Effector memory CD8-positive, alpha-beta T cell (primary cell): ENCODE data around the gene RANBP6.
A peak's percentile ranks its signal among the peaks of the same experiment; 100 is the strongest.
"Not testable (repeated sequence)": the region's sequence is repeated elsewhere in the genome, so short reads cannot be mapped to it uniquely, and the experiment has no call there.

ENCODE experiments used
- ATAC-seq: fragments of 150-1000 bp; cut with Tn5 transposase; replicated peaks from 2 replicates; pipeline ENCODE4 v1.10.0; 2021; ENCODE audit warnings: mild to moderate bottlenecking, moderate library complexity
- DNase-seq, 3 experiments: peaks; one replicate each; pipeline ENCODE4 v3.0.0; 2021
- H3K27ac Mint-ChIP-seq, 2 donors: one replicate each; pipeline ENCODE4 v1.8.0; 2022; ENCODE audit warnings: mild to moderate bottlenecking in 2 of 2, mixed read lengths in 2 of 2, moderate library complexity in 2 of 2
- H3K27me3 Mint-ChIP-seq, 2 donors: one replicate each; pipeline ENCODE4 v1.8.0; 2022; ENCODE audit warnings: mixed read lengths in 2 of 2
- H3K36me3 Mint-ChIP-seq: one replicate; pipeline ENCODE4 v1.8.0; 2022; ENCODE audit warnings: mild to moderate bottlenecking, moderate library complexity, mixed read lengths; ENCODE audit not compliant: insufficient read depth
- H3K4me1 Mint-ChIP-seq, 2 donors: one replicate each; pipeline ENCODE4 v1.8.0; 2022; ENCODE audit warnings: low read depth in 2 of 2, mixed read lengths in 2 of 2
- H3K4me3 Mint-ChIP-seq, 2 donors: one replicate each; pipeline ENCODE4 v1.8.0; 2022; ENCODE audit warnings: mild to moderate bottlenecking in 2 of 2, mixed read lengths in 2 of 2, moderate library complexity in 2 of 2
- H3K9me3 Mint-ChIP-seq, 2 donors: one replicate each; pipeline ENCODE4 v1.8.0; 2022; ENCODE audit warnings: mixed read lengths in 2 of 2
- total RNA-seq, 9 experiments: gene quantifications; one replicate each; lab custom pipeline; 2026; lab: John Stamatoyannopoulos, UW

RANBP6 gene
- total RNA-seq = 68.9 to 167 (median 78.7) reads per million in 9 experiments

- H3K36me3 Mint-ChIP-seq = peaks cover 17% of the 10 kb centered on the region
- no peaks in the 10 kb centered on the region for H3K27me3 Mint-ChIP-seq
- peak within 1 kb of the TSS; percentile 97 to 98 for H3K27ac Mint-ChIP-seq
- peak within 1 kb of the TSS; percentile 91 to 98 for H3K4me3 Mint-ChIP-seq
- peaks cover 21 to 27% of the 10 kb centered on the region in 2 donors for H3K4me1 Mint-ChIP-seq
- peak; percentile 89 to 91 (median 90) for DNase-seq
- peak; percentile 99 for ATAC-seq
- H3K9me3 Mint-ChIP-seq = no peaks in the 10 kb centered on the region
These were observed at the start of gene RANBP6 for GRCh38 chr9:6015278-6016157. RANBP6 (minus strand) TSS chr9:6015624; CDS start chr9:6015607, 17 bp downstream.

GRCh38 chr9:6063146-6063545, 47.7 kb upstream of the RANBP6 start:
- peaks cover 46 to 48% of the 10 kb centered on the region in 2 donors for H3K27me3 Mint-ChIP-seq
- not testable (repeated sequence) for ATAC-seq, H3K27ac Mint-ChIP-seq, H3K4me1 Mint-ChIP-seq, DNase-seq, H3K4me3 Mint-ChIP-seq, H3K36me3 Mint-ChIP-seq, H3K9me3 Mint-ChIP-seq

DNA sequence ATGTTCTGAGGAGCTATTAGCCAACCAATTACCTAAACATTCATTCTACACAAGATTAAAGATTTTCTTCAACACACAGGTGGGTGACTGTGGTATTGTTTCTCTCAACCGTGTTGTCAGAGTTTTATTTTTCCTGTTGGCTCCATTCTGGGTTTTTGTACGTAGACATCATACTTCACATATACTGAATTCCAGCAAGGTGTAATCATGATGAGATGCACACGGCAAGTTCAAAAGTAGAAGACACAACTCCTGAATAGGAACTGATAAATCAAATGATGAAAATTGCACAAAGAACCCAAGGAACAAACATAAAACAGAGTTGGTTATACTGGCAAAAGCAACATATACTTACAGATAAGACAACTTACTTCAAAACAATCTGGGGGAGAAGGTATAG, 40.2 kb upstream of the RANBP6 start:
- no peak for ATAC-seq
- H3K9me3 Mint-ChIP-seq = no peaks in the 10 kb centered on the region
- no peaks in the 10 kb centered on the region for H3K36me3 Mint-ChIP-seq
- H3K27ac Mint-ChIP-seq = no peak overlapping the region
- H3K4me3 Mint-ChIP-seq = no peak overlapping the region
- peaks cover 0 to 8% of the 10 kb centered on the region in 2 donors for H3K4me1 Mint-ChIP-seq
- peaks cover 14 to 35% of the 10 kb centered on the region in 2 donors for H3K27me3 Mint-ChIP-seq
- DNase-seq = no peak

DNA sequence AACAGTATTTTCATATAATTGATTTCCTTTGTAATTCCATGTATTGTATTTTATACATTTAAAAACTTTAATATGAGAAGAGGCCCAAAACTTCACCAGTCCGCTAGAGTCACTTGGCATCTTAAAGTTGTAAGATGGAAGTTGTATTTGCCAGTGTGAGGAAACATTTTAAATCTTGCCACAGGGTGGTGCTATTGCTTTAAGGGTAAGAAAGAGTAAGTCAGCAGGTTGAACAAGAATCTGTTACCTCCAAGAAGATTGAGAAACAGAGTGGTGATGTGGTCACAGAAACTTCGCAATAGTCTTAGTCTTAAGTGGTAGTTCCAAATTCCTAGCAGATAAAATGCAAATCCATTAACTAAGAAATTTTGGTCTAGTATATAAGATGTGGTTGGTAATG, 39.8 kb upstream of the RANBP6 start:
- Mint-ChIP-seq H3K4me1 (peaks cover 0 to 8% of the 10 kb centered on the region in 2 donors), H3K27me3 (peaks cover 10 to 30% of the 10 kb centered on the region in 2 donors), H3K27ac (no peak overlapping the region), H3K9me3 (no peaks in the 10 kb centered on the region), H3K4me3 (no peak overlapping the region), H3K36me3 (no peaks in the 10 kb centered on the region)
- DNase-seq = peak; percentile 51 to 68 (median 54)
- peak; percentile 86 for ATAC-seq

- DNase-seq (peak; percentile 55 to 61 (median 58)), ATAC-seq (peak; percentile 80)
- Mint-ChIP-seq H3K27ac (peak overlapping the region in 1 of 2 donors; percentile 33), H3K9me3 (no peaks in the 10 kb centered on the region), H3K27me3 (peaks cover 3 to 23% of the 10 kb centered on the region in 2 donors), H3K4me1 (peaks cover 2 to 15% of the 10 kb centered on the region in 2 donors), H3K36me3 (no peaks in the 10 kb centered on the region), H3K4me3 (no peak overlapping the region)
These were observed 39.1 kb upstream of the RANBP6 start for GRCh38 chr9:6054280-6055099.

DNA sequence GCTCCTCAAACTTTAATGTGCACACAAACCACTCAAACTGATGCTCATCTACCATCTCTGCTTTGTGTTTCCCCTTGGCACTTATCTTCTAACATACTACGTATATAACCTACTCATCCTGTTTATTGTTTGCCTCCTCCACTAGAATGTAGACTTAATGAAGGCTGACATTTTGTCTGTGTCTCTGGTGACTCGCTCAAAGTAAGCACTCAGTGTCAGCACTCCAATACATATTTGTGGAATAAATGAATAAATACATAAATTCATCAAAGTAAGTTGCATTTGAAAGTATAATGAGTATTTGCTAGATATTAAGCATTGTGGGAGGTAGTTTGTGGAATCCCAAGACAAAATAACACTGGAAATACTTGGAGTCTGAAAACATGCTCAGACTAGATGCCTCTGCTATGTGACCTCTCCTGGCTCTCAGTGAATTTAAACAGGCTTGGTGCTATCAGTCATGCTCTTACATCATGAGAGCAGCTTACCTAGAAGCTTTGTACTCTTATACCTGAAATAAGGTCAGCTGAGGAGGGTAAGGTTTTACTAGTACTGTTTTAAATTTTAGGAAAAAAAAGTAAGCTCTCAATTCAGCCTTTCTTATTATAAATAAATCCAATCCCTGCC, 37.0 kb upstream of the RANBP6 start:
- ATAC-seq = no peak

GRCh38 chr9:6051511-6051950, 36.1 kb upstream of the RANBP6 start:
- ATAC-seq = no peak
- Mint-ChIP-seq H3K9me3 (no peaks in the 10 kb centered on the region), H3K4me3 (no peak overlapping the region), H3K27ac (peak overlapping the region in 1 of 2 donors; percentile 18), H3K4me1 (peaks cover 2 to 15% of the 10 kb centered on the region in 2 donors), H3K27me3 (peaks cover 12 to 24% of the 10 kb centered on the region in 2 donors), H3K36me3 (no peaks in the 10 kb centered on the region)
- no peak for DNase-seq

More for the DNA sequence above, 37.0 kb upstream of the RANBP6 start:
- H3K36me3 Mint-ChIP-seq = no peaks in the 10 kb centered on the region
- no peaks in the 10 kb centered on the region for H3K9me3 Mint-ChIP-seq
- H3K27me3 Mint-ChIP-seq = peaks cover 3 to 16% of the 10 kb centered on the region in 2 donors
- peaks cover 2 to 15% of the 10 kb centered on the region in 2 donors for H3K4me1 Mint-ChIP-seq
- H3K4me3 Mint-ChIP-seq = no peak overlapping the region
- DNase-seq = no peak
- H3K27ac Mint-ChIP-seq = no peak overlapping the region

GRCh38 chr9:6049798-6050197, 34.4 kb upstream of the RANBP6 start:
- no peaks in the 10 kb centered on the region for H3K36me3 Mint-ChIP-seq
- no peak overlapping the region for H3K27ac Mint-ChIP-seq
- H3K9me3 Mint-ChIP-seq = no peaks in the 10 kb centered on the region
- peak in 1 of 3 experiments; percentile 30 for DNase-seq
- peaks cover 2 to 13% of the 10 kb centered on the region in 2 donors for H3K4me1 Mint-ChIP-seq
- ATAC-seq = peak; percentile 69
- peaks cover 28 to 30% of the 10 kb centered on the region in 2 donors for H3K27me3 Mint-ChIP-seq
- no peak overlapping the region for H3K4me3 Mint-ChIP-seq

DNA sequence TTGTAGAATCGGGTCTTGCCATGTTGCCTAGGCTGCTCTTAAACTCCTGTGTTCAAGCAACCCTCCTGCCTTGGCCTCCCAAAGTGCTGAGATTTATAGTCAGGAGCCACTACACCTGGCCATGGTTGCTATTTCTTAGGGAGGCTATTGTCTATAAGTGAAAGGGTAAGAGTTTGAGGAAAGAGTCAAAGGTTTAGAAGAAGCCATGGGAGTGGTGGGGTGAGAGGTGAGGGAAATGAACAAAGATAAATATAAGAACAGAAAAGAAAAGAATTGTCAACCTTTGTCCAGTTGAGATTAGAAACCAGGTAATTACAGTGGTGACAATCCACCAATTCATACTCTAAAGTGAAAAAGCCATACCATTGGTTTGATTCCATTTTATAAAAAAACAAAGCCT, 32.6 kb upstream of the RANBP6 start:
- ATAC-seq (no peak), DNase-seq (no peak)
- H3K4me3 Mint-ChIP-seq = no peak overlapping the region
- no peak overlapping the region for H3K27ac Mint-ChIP-seq
- no peaks in the 10 kb centered on the region for H3K36me3 Mint-ChIP-seq
- H3K9me3 Mint-ChIP-seq = no peaks in the 10 kb centered on the region
- peaks cover 2 to 7% of the 10 kb centered on the region in 2 donors for H3K4me1 Mint-ChIP-seq
- H3K27me3 Mint-ChIP-seq = peaks cover 28 to 30% of the 10 kb centered on the region in 2 donors

- no peak overlapping the region for H3K4me3 Mint-ChIP-seq
- DNase-seq (no peak), ATAC-seq (no peak)
- no peaks in the 10 kb centered on the region for H3K9me3 Mint-ChIP-seq
- H3K27ac Mint-ChIP-seq = no peak overlapping the region
- H3K27me3 Mint-ChIP-seq = peaks cover 31% of the 10 kb centered on the region in 2 donors
- peaks cover 2 to 7% of the 10 kb centered on the region in 2 donors for H3K4me1 Mint-ChIP-seq
- no peaks in the 10 kb centered on the region for H3K36me3 Mint-ChIP-seq
These were observed 31.6 kb upstream of the RANBP6 start for GRCh38 chr9:6047020-6047419.

- Mint-ChIP-seq H3K27me3 (peaks cover 31 to 43% of the 10 kb centered on the region in 2 donors), H3K9me3 (no peaks in the 10 kb centered on the region), H3K36me3 (no peaks in the 10 kb centered on the region), H3K4me1 (peaks cover 2 to 7% of the 10 kb centered on the region in 2 donors), H3K27ac (no peak overlapping the region), H3K4me3 (no peak overlapping the region)
- DNase-seq (no peak), ATAC-seq (no peak)
These were observed 29.9 kb upstream of the RANBP6 start for GRCh38 chr9:6045364-6045763.

GRCh38 chr9:6040077-6040476, 24.7 kb upstream of the RANBP6 start:
- H3K9me3 Mint-ChIP-seq = no peaks in the 10 kb centered on the region
- no peaks in the 10 kb centered on the region for H3K4me1 Mint-ChIP-seq
- DNase-seq (no peak), ATAC-seq (no peak)
- no peaks in the 10 kb centered on the region for H3K36me3 Mint-ChIP-seq
- H3K4me3 Mint-ChIP-seq = no peak overlapping the region
- peaks cover 17 to 27% of the 10 kb centered on the region in 2 donors for H3K27me3 Mint-ChIP-seq
- H3K27ac Mint-ChIP-seq = no peak overlapping the region

GRCh38 chr9:6036391-6036790, 21.0 kb upstream of the RANBP6 start:
- no peaks in the 10 kb centered on the region for H3K4me1 Mint-ChIP-seq
- no peak for ATAC-seq
- peaks cover 15 to 32% of the 10 kb centered on the region in 2 donors for H3K27me3 Mint-ChIP-seq
- no peak for DNase-seq
- H3K9me3 Mint-ChIP-seq = no peaks in the 10 kb centered on the region
- H3K4me3 Mint-ChIP-seq = no peak overlapping the region
- H3K36me3 Mint-ChIP-seq = no peaks in the 10 kb centered on the region
- H3K27ac Mint-ChIP-seq = no peak overlapping the region
